Esophagus mucosa (tissue), 1 donor: ENCODE data around the gene ABCA7. TPM values are rescaled to one million over a fixed set of nuclear protein-coding genes. Genes with fewer than 3 reads are reported as not detected.
A peak's percentile ranks its signal among the peaks of the same experiment; 100 is the strongest.

Experiments used
- ATAC-seq: fragments of 200-7000 bp; cut with Tn5 transposase; one replicate; pipeline ENCODE4 v1.9.1; 2020
- total RNA-seq: library from RNA; stranded (reverse); gene quantifications from one replicate; pipeline ENCODE4 v1.2.4, GENCODE V29; 2023
- donor health status: DM: yes; HTN: yes; CAD: no.

The ABCA7 gene, protein sequence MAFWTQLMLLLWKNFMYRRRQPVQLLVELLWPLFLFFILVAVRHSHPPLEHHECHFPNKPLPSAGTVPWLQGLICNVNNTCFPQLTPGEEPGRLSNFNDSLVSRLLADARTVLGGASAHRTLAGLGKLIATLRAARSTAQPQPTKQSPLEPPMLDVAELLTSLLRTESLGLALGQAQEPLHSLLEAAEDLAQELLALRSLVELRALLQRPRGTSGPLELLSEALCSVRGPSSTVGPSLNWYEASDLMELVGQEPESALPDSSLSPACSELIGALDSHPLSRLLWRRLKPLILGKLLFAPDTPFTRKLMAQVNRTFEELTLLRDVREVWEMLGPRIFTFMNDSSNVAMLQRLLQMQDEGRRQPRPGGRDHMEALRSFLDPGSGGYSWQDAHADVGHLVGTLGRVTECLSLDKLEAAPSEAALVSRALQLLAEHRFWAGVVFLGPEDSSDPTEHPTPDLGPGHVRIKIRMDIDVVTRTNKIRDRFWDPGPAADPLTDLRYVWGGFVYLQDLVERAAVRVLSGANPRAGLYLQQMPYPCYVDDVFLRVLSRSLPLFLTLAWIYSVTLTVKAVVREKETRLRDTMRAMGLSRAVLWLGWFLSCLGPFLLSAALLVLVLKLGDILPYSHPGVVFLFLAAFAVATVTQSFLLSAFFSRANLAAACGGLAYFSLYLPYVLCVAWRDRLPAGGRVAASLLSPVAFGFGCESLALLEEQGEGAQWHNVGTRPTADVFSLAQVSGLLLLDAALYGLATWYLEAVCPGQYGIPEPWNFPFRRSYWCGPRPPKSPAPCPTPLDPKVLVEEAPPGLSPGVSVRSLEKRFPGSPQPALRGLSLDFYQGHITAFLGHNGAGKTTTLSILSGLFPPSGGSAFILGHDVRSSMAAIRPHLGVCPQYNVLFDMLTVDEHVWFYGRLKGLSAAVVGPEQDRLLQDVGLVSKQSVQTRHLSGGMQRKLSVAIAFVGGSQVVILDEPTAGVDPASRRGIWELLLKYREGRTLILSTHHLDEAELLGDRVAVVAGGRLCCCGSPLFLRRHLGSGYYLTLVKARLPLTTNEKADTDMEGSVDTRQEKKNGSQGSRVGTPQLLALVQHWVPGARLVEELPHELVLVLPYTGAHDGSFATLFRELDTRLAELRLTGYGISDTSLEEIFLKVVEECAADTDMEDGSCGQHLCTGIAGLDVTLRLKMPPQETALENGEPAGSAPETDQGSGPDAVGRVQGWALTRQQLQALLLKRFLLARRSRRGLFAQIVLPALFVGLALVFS (N-terminal part only)
- total RNA-seq: 24.8 TPM

DNA sequence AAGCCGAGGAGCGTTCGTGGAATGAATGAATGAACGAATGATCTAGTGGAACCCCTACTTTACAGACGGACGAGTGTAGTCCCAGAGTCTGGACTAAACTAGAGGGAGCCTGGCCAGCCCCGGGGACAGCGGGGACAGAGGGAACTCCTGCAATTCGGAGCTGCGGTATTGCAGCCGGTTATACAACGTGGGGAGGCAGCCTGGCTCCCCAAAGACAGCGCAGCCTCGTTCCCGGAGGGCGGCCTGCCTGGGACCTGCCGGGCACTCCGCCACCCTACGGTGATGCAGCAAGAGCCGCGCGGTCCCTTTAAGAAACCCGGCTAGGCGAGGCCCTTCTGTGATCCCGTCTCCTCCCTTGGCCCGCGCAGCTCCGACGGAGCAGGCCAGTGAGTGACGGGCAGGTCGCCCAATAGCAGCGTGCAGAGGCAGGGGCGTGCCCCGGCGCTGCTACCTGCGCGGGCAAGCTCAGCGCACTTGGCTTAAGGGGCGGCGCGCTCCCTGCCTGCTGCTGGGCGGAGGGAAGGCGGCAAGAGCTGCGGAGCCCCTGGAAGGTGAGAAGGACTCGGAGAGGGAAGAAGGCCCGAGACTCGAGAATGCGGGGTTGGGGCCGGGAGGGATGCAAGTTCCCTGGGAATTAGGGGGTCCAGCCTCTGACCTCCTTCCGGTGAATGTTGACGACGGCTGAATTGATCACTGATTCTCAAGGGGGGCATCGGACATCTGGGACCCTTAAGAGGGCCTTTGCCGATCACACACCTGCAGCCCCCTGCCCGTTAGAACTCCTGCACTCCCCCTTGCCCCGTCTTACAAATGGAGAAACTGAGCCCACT lies at the start of gene ABCA7:
Gene ABCA7, plus strand, starts transcription at position 462 of the 830 bp plus-strand sequence. CDS start 1,255 bp downstream, outside the sequence.
- peak; percentile 83 for ATAC-seq

- ATAC-seq: no peak
Measured at GRCh38 chr19:990119-990571, 49.8 kb upstream of the ABCA7 start.

DNA sequence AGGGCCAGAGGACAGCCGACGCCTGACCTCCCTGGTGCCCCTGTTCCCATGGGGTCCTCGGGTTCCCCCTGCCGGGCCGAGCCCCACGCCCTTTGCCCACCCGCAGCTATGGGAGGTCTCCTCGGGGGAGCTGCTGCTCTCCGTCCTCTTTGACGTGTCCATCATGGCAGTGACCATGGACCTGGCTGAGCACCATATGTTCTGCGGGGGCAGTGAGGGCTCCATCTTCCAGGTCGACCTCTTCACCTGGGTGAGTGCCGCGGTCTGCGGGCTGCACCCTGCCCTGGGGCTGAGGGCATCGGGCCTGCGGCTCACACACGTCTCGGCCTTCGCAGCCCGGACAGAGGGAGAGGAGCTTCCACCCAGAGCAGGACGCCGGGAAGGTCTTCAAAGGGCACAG lies 49.2 kb upstream of the ABCA7 start:
- no peak for ATAC-seq

DNA sequence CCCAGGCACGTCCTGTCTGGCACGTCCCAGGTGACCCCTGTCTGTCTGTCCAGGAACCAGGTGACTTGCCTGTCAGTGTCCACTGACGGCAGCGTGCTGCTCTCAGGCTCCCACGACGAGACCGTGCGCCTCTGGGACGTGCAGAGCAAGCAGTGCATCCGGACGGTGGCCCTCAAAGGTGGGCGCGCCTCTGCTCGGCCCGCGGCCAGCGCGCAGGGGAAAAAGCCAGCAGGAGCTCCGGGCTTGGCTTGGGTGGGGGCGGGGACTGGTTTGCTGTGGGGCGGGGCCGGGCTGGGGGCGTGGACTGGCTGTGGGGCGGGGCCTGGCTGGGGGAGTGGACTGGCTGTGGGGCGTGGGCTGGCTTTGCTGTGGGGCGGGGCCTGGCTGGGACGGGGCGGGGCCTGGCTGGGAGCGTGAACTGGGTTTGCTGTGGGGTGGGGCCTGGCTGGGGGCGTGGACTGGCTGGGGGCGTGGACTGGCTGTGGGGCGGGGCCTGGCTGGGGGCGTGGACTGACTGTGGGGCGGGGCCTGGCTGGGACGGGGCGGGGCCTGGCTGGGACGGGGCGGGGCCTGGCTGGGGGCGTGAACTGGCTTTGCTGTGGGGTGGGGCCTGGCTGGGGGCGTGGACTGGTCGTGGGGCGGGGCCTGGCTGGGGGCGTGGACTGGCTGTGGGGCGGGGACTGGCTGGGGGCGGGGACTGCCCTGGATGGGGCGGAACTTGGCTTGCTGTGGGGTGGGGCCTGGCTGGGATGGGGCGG lies 48.6 kb upstream of the ABCA7 start:
- peak; percentile 58 for ATAC-seq

GRCh38 chr19:991932-992669 lies 47.8 kb upstream of the ABCA7 start:
- ATAC-seq: no peak

DNA sequence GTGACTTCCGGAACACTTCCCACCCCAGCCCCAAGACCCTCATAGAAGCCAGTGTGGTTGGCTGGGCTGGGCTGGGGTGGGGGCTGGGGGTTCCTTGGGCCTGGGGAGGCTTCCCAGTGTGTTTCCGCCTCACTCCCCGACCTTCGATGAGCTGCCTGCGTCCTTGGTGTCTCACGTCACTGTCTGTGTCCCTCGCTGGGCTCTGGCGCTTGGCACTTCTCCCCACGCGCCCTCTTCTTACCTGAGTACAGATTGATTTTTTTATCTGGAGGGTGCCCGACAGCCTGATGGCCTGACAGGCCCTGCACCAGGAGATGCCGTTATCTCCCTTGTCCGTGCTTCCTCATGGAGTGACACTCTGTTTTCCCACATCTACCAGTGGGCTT lies 47.2 kb upstream of the ABCA7 start:
- ATAC-seq: no peak

DNA sequence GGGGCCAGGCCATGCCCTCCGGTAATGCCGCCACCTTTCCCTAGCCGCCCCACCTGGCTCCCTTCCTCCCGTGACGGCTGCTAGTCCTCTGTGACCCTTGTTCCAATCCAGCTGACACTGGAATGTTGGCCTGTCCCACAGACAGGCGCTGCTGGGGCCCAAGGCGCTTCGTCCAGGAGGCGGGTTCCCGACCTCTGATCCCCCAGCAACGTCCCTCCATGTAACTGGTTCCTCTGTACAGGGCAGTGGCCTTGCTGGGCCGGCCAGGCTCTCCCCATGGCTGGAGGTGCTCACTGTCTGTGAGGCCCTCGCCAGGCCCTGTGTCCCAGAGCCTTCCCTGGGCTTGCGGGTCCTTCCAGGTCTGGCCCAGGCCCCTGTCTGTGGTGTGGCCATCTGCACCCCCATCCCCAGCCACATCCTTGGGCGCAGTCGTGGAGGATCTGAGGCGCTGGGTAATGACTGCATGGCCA lies 46.5 kb upstream of the ABCA7 start:
- no peak for ATAC-seq

DNA sequence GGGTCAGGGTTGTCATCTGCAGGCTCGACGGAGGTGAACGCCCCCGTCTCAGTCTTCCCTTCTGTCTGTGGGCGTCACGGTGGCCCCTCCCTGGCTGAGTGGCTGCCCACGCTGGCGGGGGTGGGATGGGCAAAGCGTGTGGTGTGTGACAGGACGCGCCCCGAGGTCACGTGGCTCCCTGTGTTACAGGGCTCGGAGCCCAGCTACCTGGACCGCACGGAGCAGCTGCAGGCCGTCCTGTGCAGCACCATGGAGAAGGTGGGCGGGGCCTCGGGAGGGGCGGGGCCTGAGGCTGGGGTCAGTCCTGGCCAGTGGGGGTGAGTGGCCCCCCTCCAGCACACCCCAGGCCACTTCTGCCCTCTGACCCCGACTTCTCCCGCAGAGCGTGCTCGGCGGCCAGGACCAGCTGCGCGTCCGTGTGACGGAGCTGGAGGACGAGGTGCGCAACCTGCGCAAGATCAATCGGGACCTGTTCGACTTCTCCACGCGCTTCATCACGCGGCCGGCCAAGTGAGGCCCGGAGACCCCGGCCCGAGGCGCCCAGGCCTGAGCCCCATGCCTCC lies 46.0 kb upstream of the ABCA7 start:
- ATAC-seq: no peak

GRCh38 chr19:994516-994915 lies 45.4 kb upstream of the ABCA7 start:
- no peak for ATAC-seq

- no peak for ATAC-seq
Measured at GRCh38 chr19:995051-995827, 44.7 kb upstream of the ABCA7 start.

DNA sequence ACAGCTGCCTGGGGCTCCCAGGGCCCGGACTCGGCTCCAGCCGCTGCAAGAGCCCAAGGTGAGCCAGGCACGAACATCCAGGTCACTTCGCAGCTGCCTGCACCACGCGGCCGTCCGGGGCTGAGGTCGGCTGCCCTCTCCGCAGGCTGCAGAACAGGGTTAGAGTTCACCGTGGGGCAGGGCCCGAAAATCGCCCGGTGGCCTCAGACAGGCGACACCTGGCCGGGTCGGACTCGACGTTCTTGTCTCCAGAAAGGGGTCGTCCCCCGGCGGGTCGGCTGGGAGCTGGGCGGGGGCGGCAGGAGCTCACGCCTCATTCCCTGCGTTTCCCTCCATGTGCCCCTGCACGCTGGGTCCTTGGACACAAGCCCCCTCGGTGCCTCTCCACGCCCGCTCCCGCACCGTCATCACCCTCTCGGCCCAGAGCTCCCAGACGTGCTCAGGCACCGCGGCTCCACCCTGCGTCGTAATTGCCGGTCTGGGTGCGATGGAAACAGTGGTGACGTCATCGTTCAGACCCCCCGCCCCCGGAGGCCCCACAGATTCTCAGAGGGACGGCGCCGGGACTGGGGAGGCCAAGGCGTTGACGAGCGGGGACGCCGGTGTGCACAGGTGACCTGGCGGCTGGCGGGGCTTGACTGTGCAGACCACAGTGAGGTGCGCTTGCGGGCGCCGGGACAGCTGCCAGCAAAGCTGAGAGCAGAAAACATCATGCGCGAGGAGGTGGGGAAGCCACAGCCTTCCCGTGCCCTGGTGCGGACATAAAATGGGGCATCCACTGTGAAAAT lies 43.7 kb upstream of the ABCA7 start:
- ATAC-seq: peak; percentile 49

DNA sequence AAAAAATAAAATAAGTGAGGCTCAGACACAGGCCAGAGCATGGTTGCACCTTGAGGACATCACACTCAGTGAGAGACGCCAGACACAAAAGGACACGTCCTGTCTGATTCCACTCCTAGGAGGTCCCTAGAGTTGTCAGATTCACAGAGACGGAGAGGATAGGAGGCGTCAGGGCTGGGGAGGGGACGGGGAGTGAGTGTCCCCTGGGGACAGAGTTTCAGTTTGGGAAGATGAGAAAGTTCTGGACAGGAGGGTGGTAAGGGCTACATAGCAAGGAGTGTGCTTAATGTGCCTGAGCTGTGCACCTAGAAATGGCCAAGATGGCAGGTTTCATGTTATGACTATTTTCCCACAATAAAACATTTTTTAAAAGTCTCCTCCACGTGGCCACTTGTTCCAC lies 41.8 kb upstream of the ABCA7 start:
- ATAC-seq: no peak

DNA sequence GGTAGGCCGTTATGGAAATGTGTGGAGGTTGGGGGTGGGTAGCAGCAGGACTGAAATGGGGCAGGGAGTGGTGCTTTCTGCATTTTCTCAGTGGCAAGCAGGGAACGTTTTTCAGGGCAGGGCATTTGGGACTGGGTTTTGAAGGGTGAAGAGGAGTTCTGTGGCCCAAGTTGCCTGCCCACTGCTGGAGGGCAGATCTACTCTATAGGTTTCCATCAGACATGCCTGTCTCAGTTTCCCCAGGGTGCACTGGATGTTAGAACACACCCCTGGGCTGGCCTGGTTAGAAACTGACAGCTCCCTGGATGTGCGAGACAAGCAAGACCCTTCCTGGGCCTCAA lies 40.6 kb upstream of the ABCA7 start:
- ATAC-seq: no peak

DNA sequence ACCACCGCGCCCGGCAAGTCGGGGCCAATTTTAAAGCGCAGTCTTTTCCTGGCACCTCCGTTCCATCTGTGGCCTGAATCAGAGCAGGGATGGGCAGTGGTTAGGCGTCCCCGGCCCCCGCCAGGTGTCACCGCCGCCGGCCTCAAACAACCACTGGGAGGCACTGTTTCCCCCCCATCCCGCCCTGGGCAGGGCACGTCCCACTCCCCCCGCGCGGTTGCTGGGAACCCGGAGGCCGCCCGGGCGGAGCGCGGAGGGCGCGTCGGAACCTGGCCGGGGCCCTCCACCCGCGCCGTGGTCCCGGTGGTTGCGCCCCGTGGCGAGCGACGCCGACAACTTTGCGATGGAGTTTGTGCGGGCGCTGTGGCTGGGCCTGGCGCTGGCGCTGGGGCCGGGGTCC lies 39.8 kb upstream of the ABCA7 start, which contains the start of gene GRIN3B:
Gene GRIN3B, plus strand, starts transcription at position 325 of the 400 bp plus-strand sequence. Its CDS starts 19 bp downstream, at position 344.
- peak; percentile 42 for ATAC-seq

- no peak for ATAC-seq
Measured at GRCh38 chr19:1000591-1001537, 39.0 kb upstream of the ABCA7 start.

- ATAC-seq: peak; percentile 51
Measured at GRCh38 chr19:1001538-1002166, 38.3 kb upstream of the ABCA7 start.
